Peyer's patch (tissue), 4 donors: ENCODE data around the gene DALRD3. TPM values are rescaled to one million over a fixed set of nuclear protein-coding genes. Genes with fewer than 3 reads are reported as not detected.

Source experiments
- DNase-seq, 3 donors: peaks; one replicate each; pipeline ENCODE4 v3.0.0-alpha.2; 2017 to 2019
- H3K27ac ChIP-seq, 4 donors: fragments of 200-600 bp; sonication (generic); one replicate each; pipeline ENCODE4 v1.5.1; 2016 to 2019
- H3K27me3 ChIP-seq, 2 donors: fragments of 200-600 bp; sonication (generic); one replicate each; pipeline ENCODE4 v1.5.1; 2019
- H3K36me3 ChIP-seq, 3 donors: fragments of 200-600 bp; sonication (generic); one replicate each; pipeline ENCODE4 v1.5.1; 2016 to 2019
- H3K4me1 ChIP-seq, 4 donors: fragments of 200-600 bp; sonication (generic); one replicate each; pipeline ENCODE4 v1.5.1; 2016 to 2019
- H3K4me3 ChIP-seq, 4 donors: fragments of 200-600 bp; sonication (generic); 1 replicate in 3 of 4; 2 replicates in 1 of 4; pipeline ENCODE4 v1.5.1; 2016 to 2019; ENCODE audit warnings: mild to moderate bottlenecking in 1 of 4
- H3K9me3 ChIP-seq, 4 donors: fragments of 200-600 bp; sonication (generic); one replicate each; pipeline ENCODE4 v1.5.1; 2016 to 2019; ENCODE audit warnings: mild to moderate bottlenecking in 1 of 4
- POLR2A ChIP-seq, 2 donors: fragments of 450-650 bp; IDR thresholded peaks; one replicate each; pipeline ENCODE4 v1.5.1; 2017; ENCODE audit warnings: antibody characterized with exemption in 2 of 2, mild to moderate bottlenecking in 2 of 2, moderate library complexity in 2 of 2
- total RNA-seq, 4 donors: library from RNA; depleted of rRNA; stranded (reverse); fragments of >200 nt; gene quantifications; one replicate each; pipeline ENCODE4 v1.1.0, GENCODE V29; 2016
- TF ChIP-seq, protein P1 (sequence below), 6 experiments: fragments of 450-650 bp in 4 of 6; fragments of 200-600 bp in 2 of 6; sonication (generic) in 1 of 6; IDR thresholded peaks; one replicate each; pipeline ENCODE4 v1.5.1; 2017 to 2019; ENCODE audit warnings: antibody characterized with exemption in 6 of 6, mild to moderate bottlenecking in 3 of 6, moderate library complexity in 1 of 6

Gene DALRD3
- 10 to 100 TPM; 31.4 to 49.5 (median 33.1) TPM for total RNA-seq

GRCh38 chr3:49017971-49018706, at the start of gene DALRD3:
Gene DALRD3, minus strand, starts transcription at chr3:49018580. Its CDS starts 16 bp downstream, at chr3:49018564.
- Histone ChIP-seq H3K27ac (peak within 1 kb of the TSS; percentile 86 to 100 (median 100)), H3K4me3 (peak within 1 kb of the TSS; percentile 74 to 92 (median 86)), H3K4me1 (peaks cover 0 to 39% (median 27%) of the 10 kb centered on the region in 4 donors), H3K9me3 (no peaks in the 10 kb centered on the region), H3K36me3 (peaks cover 0 to 34% (median 0%) of the 10 kb centered on the region in 3 donors), H3K27me3 (no peaks in the 10 kb centered on the region)
- TF ChIP-seq, protein P1, sequence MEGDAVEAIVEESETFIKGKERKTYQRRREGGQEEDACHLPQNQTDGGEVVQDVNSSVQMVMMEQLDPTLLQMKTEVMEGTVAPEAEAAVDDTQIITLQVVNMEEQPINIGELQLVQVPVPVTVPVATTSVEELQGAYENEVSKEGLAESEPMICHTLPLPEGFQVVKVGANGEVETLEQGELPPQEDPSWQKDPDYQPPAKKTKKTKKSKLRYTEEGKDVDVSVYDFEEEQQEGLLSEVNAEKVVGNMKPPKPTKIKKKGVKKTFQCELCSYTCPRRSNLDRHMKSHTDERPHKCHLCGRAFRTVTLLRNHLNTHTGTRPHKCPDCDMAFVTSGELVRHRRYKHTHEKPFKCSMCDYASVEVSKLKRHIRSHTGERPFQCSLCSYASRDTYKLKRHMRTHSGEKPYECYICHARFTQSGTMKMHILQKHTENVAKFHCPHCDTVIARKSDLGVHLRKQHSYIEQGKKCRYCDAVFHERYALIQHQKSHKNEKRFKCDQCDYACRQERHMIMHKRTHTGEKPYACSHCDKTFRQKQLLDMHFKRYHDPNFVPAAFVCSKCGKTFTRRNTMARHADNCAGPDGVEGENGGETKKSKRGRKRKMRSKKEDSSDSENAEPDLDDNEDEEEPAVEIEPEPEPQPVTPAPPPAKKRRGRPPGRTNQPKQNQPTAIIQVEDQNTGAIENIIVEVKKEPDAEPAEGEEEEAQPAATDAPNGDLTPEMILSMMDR (IDR thresholded peaks at IDR 0.05): no peak
- peak; percentile 42 to 59 for TF ChIP-seq POLR2A (IDR thresholded peaks at IDR 0.05)
- DNase-seq: peak; percentile 73 to 85 (median 83)

GRCh38 chr3:49058011-49058410, 39.6 kb upstream of the DALRD3 start:
- Histone ChIP-seq H3K36me3 (peaks cover 0 to 78% (median 0%) of the 10 kb centered on the region in 3 donors), H3K4me1 (no peaks in the 10 kb centered on the region), H3K27me3 (no peaks in the 10 kb centered on the region), H3K27ac (no peak overlapping the region), H3K4me3 (no peak overlapping the region), H3K9me3 (no peaks in the 10 kb centered on the region)
- no peak for DNase-seq
- TF ChIP-seq, protein P1 (IDR thresholded peaks at IDR 0.05): no peak
- TF ChIP-seq POLR2A (IDR thresholded peaks at IDR 0.05): no peak

GRCh38 chr3:49057268-49057667, 38.9 kb upstream of the DALRD3 start:
- TF ChIP-seq, protein P1 (IDR thresholded peaks at IDR 0.05): no peak
- no peak for DNase-seq
- H3K4me1 ChIP-seq: no peaks in the 10 kb centered on the region
- H3K27me3 ChIP-seq: no peaks in the 10 kb centered on the region
- H3K4me3 ChIP-seq: no peak overlapping the region
- peaks cover 0 to 78% (median 0%) of the 10 kb centered on the region in 3 donors for H3K36me3 ChIP-seq
- no peaks in the 10 kb centered on the region for H3K9me3 ChIP-seq
- H3K27ac ChIP-seq: no peak overlapping the region

DNA sequence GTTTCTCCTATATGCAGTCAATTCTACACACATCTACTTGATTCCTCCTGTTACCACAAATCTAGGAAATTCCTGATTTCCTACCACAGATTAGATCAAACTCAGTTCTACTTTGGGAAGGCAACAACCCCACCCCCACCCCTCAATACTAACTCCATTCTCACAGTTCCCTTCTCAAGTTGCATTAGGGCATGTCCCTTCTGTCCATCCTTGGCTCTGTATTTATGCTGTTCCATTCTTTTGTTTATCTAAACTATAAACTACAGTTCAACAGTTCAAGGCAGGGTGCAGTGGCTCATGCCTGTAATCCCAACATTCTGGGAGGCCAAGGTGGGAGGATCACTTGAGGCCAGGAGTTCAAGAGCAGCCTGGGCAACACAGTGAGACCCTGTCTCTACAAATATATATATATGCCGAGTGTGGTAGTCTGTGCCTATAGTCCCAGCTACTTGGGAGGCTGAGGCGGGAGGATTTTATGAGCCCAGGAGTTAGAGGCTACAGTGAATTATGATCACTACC, 36.0 kb upstream of the DALRD3 start:
- peaks cover 0 to 66% (median 0%) of the 10 kb centered on the region in 3 donors for H3K36me3 ChIP-seq
- TF ChIP-seq POLR2A (IDR thresholded peaks at IDR 0.05): no peak
- TF ChIP-seq, protein P1 (IDR thresholded peaks at IDR 0.05): no peak
- no peaks in the 10 kb centered on the region for H3K9me3 ChIP-seq
- no peak overlapping the region for H3K27ac ChIP-seq
- no peaks in the 10 kb centered on the region for H3K4me1 ChIP-seq
- no peak overlapping the region for H3K4me3 ChIP-seq
- H3K27me3 ChIP-seq: no peaks in the 10 kb centered on the region
- no peak for DNase-seq

GRCh38 chr3:49053543-49053942, 35.2 kb upstream of the DALRD3 start:
- H3K36me3 ChIP-seq: peaks cover 0 to 65% (median 0%) of the 10 kb centered on the region in 3 donors
- H3K27ac ChIP-seq: no peak overlapping the region
- no peaks in the 10 kb centered on the region for H3K4me1 ChIP-seq
- H3K27me3 ChIP-seq: no peaks in the 10 kb centered on the region
- TF ChIP-seq, protein P1 (IDR thresholded peaks at IDR 0.05): no peak
- no peak for TF ChIP-seq POLR2A (IDR thresholded peaks at IDR 0.05)
- H3K4me3 ChIP-seq: no peak overlapping the region
- no peak for DNase-seq
- no peaks in the 10 kb centered on the region for H3K9me3 ChIP-seq
